HG02981 (cell line): Measurements from ENCODE around the gene NEU1.
"Not testable (repeated sequence)": the region's sequence is repeated elsewhere in the genome, so short reads cannot be mapped to it uniquely, and the experiment has no call there.

Source experiments
- ATAC-seq: cut with Tn5 transposase; IDR thresholded peaks from one replicate; pipeline ENCODE4 v1.9.1; 2021; ENCODE audit warnings: mild to moderate bottlenecking, moderate library complexity; ENCODE audit not compliant: unreplicated experiment

NEU1 gene

DNA sequence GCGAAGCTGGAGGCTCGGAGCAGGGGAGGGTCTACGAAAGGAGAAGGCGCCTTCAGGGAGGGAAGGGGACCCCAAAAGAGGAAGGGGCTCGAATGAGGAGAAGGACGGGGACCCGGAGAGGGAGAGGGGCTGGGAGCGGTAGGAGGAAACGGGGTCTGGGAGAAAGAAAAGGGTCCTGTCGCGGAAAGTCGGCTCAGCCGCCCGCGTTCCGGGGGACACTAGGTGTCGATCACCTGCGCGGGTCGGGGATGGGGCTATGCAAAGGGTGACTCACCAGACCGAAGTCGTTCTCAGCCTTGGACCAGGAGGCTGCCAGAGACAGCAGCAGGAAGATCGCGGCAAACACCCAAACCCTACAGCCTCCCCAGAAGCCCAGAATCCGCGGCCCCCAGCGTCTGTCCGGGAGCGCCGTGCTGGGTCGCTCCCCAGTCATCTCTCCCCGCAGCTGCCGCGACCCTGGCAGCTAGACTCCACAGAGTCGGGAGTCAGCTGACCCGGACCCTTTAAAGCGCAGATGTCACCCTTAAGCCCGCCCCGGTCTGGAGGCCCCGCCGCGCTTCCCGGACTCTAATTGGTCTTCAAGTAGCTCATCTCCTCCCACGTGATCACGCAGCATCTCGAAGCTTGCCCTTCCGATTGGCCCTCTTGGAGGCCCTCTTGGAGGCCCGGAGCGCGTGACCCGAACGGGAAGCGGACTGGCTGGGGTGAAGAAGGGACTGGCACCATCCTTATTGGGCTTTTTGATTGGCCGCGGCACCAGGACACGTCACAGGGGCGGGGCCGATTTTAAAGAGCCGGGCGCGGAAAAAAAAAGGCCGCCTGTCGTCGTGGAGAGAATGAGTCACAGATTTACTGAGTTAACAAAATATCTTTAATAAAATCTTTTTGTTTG lies at the start of gene NEU1:
TSS of gene NEU1 (minus strand) at position 478 of the 892 bp plus-strand sequence. CDS start at position 433, 45 bp downstream.
- ATAC-seq: peak; percentile 91

- no peak for ATAC-seq
Observed at GRCh38 chr6:31911826-31912585, 49.4 kb upstream of the NEU1 start.

DNA sequence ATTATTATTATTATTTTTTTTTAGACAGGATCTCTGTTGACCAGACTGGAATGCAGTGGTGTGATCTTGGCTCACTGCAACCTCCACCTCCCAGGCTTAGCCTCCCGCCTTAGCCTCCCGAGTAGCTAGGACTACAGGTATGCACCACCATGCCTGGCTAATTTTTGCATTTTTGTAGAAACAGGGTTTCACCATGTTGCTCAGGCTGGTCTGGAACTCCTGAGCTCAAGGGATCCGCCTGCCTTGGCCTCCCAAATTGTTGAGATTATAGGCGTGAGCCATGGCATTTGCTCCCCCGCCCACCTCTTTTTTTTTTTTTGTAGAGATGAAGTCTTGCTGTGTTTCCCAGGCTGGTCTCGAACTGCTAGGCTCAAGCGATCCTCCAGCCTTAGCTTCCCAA lies 46.7 kb upstream of the NEU1 start:
- ATAC-seq: not testable (repeated sequence)

DNA sequence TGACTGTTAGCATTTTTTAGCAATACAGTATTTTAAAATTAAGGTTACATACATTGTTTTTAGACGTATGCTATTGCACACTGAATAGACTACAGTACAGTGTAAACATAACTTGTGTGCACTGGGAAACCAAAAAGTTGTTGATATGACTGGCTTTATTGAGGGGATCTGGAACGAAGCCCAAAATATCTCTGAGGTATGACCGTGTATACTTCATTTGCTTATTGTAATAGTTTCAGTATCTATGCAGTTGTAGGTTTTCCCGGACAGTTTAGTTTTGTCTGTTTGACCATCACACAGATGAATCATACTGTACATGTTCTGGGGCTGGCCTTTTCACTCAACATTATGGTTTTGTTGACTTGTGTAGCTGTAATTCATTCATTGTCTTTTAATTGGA lies 46.2 kb upstream of the NEU1 start:
- ATAC-seq: peak; percentile 85

- not testable (repeated sequence) for ATAC-seq
Observed at GRCh38 chr6:31908255-31908654, 45.6 kb upstream of the NEU1 start.

GRCh38 chr6:31907158-31907813 lies 44.7 kb upstream of the NEU1 start:
- ATAC-seq: no peak

- ATAC-seq: not testable (repeated sequence)
Observed at GRCh38 chr6:31906727-31907126, 44.1 kb upstream of the NEU1 start.

GRCh38 chr6:31906122-31906521 lies 43.5 kb upstream of the NEU1 start:
- ATAC-seq: no peak

GRCh38 chr6:31905041-31905440 lies 42.4 kb upstream of the NEU1 start:
- no peak for ATAC-seq

- no peak for ATAC-seq
Observed at GRCh38 chr6:31903957-31904356, 41.3 kb upstream of the NEU1 start.

- ATAC-seq: peak; percentile 33
Observed at GRCh38 chr6:31901953-31902643, 39.5 kb upstream of the NEU1 start, which contains the start of gene ZBTB12. ZBTB12 (minus strand) TSS chr6:31902086; CDS start chr6:31901305, 781 bp downstream.

DNA sequence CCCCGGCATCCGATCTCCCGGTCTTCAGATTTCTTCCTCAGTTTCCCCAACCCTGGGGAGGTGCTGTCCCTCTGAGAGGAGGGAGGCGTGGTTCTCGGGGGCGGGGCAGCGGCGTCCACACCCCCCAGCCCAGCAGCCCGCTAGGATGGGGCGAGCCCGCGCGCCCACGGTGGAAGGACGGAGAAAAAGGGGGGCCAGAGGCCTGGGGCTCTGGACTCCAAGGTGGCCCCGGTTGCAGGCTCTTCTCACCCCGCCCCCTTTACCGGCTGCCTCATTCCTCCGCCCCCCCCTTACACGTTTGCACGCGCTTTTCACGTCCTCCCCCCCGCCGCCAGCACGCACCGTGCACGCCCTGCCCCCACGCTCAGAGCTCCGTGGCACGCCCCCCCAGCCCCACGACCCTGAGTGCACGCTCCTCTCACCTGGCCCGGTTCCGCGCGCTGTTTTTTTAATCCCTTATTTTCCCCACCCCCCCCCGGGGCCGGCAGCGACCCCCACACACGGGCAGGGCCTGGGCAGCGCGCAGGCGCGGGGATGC lies 38.9 kb upstream of the NEU1 start:
- no peak for ATAC-seq

DNA sequence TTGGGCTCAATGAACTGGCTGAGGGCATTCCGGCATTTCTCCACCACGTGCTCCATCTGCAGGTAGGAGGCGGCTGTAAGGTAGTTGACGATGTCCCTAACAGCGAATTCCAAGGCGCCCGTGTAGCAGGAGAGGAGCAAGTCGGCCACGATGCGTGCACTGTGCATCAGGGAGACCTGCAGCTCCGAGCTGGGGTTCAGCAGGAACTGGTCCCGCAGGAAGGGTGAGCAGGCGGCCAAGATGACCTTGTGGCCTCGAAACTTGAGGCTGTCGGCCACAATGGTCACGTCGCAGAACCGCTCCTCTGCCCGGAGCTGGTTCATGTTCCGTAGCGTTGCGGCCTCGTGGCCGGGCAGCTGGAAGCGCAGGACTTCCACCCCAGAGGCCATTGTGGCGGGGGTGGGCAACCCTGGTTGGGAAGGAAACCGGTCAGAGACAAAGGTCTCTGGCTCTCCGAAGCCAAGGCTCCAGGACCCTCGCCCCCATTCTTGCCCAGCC lies 38.3 kb upstream of the NEU1 start:
- ATAC-seq: no peak

GRCh38 chr6:31899882-31900722 lies 37.5 kb upstream of the NEU1 start:
- ATAC-seq: no peak

- no peak for ATAC-seq
Observed at GRCh38 chr6:31899215-31899614, 36.6 kb upstream of the NEU1 start.

- ATAC-seq: no peak
Observed at GRCh38 chr6:31898383-31899011, 35.9 kb upstream of the NEU1 start.

DNA sequence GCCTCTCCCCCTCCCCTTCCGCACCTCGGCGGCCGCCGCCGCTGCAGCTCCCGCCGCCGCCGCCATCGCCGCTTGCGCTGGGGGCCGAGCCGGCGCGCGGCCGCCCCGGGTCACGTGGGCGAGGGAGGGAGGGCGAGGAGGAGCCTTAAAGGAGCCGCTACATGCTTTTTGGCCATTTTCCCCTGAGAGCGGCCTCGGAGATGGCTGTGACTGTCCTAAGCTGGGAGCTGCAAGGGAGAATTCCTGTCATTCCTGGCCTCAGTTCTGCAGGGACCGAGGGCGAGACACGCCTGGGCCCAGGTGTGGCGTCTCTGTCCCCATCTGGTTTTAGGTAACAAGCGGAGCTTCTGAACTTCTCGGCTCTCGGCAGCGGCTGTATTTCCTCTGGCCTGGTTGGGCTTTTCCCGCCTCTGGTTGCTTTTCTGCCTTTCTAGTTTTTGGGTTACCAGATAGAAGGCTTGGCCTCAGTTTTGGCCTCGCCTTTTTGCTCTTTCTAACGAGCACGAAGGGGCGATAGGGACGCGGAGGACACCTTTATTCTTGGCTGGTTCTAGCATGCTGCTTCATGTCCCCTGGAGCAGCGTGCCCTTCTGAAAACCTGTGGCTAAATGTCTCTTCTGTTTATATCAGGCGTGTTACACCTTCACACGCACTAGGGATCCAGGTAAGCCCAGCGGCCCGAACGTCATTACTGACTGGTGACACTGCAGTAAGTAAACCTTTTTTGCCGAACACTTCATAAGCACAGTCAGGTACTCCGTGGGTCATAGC lies 35.2 kb upstream of the NEU1 start, which contains the start of gene EHMT2:
TSS of gene EHMT2 (minus strand) at position 87 of the 771 bp plus-strand sequence. CDS start at position 66, 21 bp downstream.
- peak; percentile 47 for ATAC-seq
